IPS DF 19.7 (cell line): ENCODE results near the gene BACH2.

ENCODE experiments used
- DNase-seq: peaks from one replicate; pipeline ENCODE4 v3.0.0-alpha.2; 2013; ENCODE audit warnings: low read depth, low spot score

BACH2 gene

DNA sequence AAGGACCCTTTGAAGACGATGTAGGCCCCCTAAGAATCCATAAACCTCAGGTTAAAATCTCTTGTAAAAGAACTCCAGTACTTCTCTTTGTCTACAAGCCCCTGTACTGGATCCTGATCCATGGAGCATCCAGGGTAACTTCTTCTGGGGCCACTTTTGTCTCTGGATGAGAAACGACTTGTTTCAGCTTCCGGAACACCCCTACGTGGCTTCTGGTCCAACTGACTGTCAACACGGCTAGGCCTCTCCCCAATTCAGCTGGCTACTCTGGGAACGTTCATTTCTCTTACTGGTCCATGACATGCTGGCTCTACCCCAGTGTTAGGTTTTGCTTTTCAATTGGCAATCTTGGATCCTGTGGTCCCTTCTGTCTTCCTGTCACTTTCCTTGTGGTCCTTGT is 198.0 kb downstream of the BACH2 start:
- DNase-seq, result no peak

GRCh38 chr6:90098001-90098531 is 198.6 kb downstream of the BACH2 start:
- no peak for DNase-seq

DNA sequence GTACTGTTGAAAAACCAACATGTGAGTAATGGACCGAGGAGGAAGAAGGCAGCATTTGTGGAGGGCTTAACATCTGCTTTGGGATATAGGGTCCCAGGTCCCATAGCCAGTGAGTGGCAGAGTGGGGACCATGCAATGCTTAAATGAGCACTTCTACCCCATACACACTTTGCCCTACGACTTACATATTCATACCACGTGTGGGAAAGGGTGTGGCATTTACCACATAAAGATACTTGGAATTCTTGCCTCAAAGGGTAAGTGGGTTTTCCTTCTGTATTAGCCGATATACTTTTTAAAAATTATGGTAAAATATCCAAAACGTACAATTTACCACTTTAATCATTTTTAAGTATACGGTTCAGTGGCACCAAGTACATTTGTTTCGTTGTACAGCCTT is 199.3 kb downstream of the BACH2 start:
- no peak for DNase-seq

DNA sequence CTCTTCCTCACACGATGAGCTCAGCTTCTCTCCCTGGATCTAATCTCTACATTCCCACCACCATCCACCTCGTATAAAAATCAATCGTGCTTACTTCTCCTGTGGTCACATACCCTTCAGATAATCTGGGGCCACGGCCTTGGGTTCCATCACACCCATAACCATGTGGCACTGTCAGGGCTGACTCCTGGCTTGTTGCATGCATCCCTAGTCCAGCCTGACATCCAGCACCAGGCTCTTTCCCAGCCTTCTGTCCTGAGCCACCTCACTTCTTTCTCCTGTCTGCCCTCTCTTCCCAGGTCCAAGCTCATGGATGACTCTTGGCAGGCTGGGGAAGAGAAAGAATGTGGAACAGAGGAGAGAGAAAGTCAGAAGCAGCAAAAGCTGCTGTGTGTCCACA is 199.8 kb downstream of the BACH2 start:
- DNase-seq, result no peak

DNA sequence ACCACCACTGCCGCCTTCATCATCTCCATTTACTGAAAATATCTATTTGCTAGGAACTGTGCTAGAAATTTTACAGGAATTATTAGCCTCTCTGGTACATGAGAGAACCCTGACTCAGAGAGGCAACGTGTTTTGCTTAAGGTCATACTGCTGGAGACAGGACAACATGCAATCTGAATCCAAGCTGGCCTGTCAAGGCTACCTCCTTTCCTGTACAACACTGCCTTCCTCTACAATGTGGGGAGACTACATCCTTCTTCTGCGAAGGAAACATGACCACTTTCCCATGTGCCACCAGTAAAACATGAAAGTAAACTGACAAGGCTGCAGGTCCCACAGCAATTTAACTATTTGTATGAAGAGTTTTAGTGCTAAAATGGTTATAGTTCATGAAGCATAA is 200.9 kb downstream of the BACH2 start:
- no peak for DNase-seq

GRCh38 chr6:90095145-90095544 is 201.5 kb downstream of the BACH2 start:
- no peak for DNase-seq

DNA sequence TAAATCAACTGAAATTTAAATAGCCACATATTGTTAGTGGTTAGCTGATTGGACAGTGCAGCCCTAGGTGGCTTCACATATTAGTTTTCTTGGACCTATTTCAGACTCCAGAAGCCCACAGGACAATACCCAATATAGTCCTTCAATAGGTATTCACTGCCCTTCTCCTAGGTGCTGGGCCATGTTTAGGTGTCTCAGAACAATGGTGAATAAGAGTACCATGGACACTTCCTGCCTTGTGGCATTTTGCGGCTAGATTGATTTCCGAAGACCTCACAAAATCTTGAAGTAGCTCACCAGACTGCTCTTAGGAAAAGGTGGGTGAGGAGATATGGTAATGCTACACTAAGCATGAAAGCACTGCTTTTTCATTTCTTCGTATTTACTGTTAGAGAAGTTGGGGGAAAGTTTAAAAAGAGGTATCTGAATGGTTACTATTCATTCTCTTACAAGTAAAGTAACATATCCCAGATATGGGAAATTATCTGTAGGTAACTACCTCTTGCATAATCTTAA is 203.0 kb downstream of the BACH2 start:
- no peak for DNase-seq

DNA sequence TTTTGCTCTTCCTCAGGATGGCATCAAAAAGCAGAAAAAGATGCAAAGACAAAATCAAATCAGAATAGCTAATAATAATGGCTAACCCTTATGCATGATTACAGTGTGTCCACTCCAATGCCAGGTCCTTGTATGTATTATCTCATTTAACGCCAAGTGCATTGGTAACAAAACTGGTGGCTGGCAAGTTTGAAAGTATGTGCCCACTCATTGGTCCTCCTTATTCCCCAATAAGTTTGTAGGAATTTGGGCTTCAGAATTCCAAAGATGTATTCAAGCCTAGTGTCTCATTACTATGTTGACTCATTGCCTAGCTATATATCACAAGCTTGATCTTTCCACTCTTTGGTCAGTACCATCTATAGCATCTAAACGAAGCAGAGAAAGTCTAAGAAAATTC is 205.8 kb downstream of the BACH2 start:
- DNase-seq, result no peak

DNA sequence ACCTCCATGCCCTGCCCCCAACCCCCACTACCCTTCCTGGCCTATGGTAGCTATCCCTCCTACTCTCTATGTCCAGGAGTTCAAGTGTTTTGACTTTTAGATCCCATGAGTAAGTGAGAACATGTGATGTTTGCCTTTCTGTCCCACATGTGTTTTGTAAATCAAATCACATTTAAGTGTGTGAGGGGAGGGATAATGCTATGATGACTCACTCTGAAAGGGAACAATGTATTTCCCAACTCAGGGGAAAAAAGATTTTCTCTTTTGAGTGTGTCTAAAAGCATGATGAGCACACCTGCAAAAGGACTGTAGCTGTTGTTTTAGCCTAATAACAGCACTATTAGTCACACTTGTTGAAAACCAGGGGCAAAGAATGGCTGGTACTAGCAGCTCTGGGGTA is 208.6 kb downstream of the BACH2 start:
- DNase-seq, result no peak

DNA sequence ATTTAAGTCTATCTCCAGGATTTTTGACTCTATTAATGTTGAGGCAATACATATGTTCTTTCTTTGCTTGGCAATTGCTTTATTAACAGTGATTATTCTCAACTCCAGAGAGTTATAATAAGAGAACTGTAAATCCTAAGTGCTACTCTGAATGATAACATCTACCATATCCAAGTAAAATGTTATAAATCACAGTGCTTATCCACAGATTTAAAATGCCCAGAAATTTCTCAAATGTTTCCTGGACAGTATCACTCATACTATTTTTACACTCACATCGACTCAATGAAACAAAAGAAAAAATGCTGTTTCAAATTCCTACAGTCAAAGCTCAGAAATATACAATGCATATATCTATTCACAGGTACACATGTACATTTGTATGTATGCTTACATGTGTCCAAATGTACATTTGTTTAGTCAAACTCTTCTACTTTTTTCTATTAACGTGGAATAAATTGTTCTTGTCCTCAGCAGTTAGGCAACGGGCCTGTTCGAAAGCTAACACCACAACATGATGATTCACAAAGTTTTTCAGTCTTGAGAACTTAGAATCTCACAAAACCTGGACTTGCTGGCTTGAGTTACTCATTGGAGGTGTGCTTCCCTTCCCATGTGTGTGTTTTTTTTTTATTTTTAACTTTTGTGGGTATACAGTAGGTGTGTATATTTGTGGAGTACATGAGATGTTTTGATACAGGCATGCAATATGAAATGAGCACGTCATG is 209.4 kb downstream of the BACH2 start:
- DNase-seq, result no peak

- DNase-seq, result no peak
Observed at GRCh38 chr6:90086517-90086916, 210.1 kb downstream of the BACH2 start.

GRCh38 chr6:90083891-90084290 is 212.8 kb downstream of the BACH2 start:
- DNase-seq, result no peak

DNA sequence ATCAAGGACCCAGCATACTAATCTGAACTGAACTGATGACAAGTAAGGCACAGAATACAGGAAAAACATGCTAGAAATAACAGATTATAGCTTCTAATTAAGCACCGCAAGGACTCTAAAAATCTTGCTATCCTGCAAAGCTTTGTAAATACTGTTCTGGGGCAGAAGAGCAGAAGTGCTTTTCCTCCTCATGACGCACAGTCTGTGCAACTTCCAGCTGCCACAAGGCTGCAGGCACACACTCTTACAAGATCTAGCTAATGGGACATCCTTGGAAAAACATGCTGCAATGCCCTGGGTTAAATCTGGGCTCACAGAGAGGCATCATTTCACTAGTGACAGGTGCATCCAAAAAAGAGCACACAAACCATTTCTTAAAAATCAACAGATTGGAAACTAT is 213.8 kb downstream of the BACH2 start:
- DNase-seq, result no peak

- no peak for DNase-seq
Observed at GRCh38 chr6:90080876-90081481, 215.7 kb downstream of the BACH2 start.

DNA sequence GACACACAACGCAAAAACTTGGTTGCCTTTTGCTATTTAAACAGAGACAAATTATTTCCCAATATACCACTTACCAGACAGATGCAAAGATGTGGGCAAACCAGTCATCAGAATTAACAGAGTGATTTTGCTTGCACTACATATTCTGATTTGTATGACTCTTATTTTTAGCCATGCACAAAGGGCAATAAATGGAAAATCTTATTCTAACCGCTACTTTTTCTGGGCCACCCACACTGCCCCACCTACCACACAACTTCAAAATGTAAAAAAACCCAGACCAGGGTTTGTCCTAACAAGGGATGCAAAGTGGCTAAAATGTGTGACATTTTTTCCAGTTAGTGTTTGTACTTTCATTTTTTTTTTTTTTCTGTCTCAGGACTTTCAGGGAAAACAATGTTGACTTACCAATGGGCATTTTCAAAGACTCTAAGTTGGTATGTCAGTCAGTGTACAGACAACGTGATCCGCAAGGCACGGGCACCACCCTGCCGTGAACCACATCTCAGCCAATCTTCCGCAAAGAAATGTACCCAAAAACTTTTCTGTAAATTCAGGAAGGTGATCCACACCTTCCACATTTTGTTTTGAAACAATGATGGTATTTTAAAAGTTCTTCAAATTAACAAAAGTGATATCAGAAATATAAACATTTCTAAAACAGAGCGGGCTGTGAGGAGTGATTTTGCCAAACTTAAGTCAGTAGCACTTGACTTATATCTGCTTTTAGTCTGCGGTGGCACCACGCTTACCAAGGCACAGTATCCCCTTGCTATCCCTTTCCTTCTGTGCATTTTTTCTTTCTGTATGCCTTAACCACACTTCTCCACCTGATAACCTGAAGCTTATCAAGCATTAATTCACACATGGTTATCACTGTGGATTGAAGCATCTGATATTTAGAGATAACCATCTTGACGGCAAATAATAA is 216.8 kb downstream of the BACH2 start:
- DNase-seq, result no peak

- no peak for DNase-seq
Observed at GRCh38 chr6:90078513-90079289, 217.9 kb downstream of the BACH2 start.

GRCh38 chr6:90076511-90077415 is 219.9 kb downstream of the BACH2 start:
- no peak for DNase-seq

GRCh38 chr6:90074161-90074850 is 222.3 kb downstream of the BACH2 start:
- no peak for DNase-seq

DNA sequence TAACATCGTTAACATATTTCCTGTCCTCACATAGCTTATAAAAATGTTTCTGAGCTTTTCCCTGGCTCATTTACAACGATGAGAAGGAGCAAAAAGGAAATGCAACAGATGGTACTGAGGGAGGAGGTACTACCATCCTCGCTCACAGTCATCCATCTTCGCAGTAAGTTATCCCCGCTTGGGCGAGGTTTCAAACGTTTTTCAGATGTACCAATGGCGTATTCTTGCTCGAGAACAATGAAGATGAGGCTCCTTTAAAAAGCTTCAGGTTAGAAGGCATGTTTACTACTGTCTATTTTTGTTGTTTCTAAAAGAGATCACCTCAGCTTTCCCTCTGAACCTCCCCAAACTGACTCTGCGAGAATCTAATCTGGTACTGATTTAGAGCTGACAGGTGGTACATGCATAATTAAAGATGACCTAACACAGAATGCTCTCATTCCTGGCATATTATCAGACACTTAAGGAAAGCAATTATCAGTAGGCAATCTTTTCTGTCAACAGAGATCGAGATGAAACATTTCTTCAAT is 223.6 kb downstream of the BACH2 start:
- no peak for DNase-seq
